Activated naive CD4-positive, alpha-beta T cell treated with anti-CD3 and anti-CD28 coated beads, Interleukin-2, amount 10 ng/mL, durations not matched to agents 7 days and 5 days (primary cell): ENCODE measurements around the gene ANO9.
"Not testable (repeated sequence)": the region's sequence is repeated elsewhere in the genome, so short reads cannot be mapped to it uniquely, and the experiment has no call there.

Source experiments
- CTCF ChIA-PET: fragments of 350-600 bp; sonication (Branson Sonifier 250); formaldehyde crosslinking; loops from one replicate; lab custom pipeline; 2021; ENCODE audit warnings: antibody characterized with exemption; lab: Charles Lee
- DNase-seq: peaks from one replicate; pipeline ENCODE4 v3.0.0-alpha.2; 2020
- H3K27ac Mint-ChIP-seq: one replicate; pipeline ENCODE4 v1.8.0; 2021; ENCODE audit warnings: mild to moderate bottlenecking, moderate library complexity, mixed read lengths
- H3K27me3 Mint-ChIP-seq: one replicate; pipeline ENCODE4 v1.8.0; 2021; ENCODE audit warnings: mild to moderate bottlenecking, mixed read lengths
- H3K36me3 Mint-ChIP-seq: one replicate; pipeline ENCODE4 v1.8.0; 2021; ENCODE audit warnings: mixed read lengths
- H3K4me1 Mint-ChIP-seq: one replicate; pipeline ENCODE4 v1.8.0; 2021; ENCODE audit warnings: mixed read lengths
- H3K4me3 Mint-ChIP-seq: one replicate; pipeline ENCODE4 v1.8.0; 2021; ENCODE audit warnings: mild to moderate bottlenecking, moderate library complexity, mixed read lengths
- H3K9me3 Mint-ChIP-seq: one replicate; pipeline ENCODE4 v1.8.0; 2021; ENCODE audit warnings: mixed read lengths

ANO9 gene

DNA sequence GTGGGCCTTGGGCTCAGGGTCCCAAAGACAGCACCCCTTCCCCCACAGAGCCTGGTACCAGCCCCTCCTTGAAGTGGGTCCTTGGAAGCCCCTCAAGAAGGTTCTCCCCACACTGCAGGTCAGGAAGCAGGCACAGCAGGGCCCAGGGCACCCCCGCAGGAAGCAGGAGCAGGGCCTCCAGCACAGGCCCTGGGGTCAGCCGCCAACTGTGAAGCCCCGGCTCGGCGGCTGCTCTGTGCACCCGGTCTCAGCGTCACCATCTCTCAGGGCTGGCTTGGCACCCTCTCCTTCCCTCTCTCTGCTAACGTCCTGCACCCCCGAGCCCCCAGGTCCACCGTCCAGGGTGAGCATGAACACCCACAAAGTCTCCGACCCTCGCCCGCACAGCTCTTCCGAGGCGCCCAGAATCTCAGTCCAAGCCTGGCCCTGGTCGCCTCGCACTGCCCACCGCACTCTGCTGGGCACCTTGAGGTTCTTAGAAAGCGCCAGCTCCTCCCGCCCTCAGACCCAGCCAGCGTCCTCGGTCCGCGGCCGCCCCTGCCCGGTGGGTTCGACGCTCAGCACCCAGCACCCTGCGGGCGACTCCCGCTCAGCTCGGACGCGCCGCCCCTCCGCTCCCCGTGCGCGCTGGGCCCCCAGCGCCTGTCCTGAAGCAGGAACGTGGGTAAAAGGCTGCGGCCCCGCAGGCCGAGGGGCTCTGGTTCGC is 25.6 kb downstream of the ANO9 start:
- H3K36me3 Mint-ChIP-seq, result peaks cover 9% of the 10 kb centered on the region
- H3K4me1 Mint-ChIP-seq, result peaks cover 24% of the 10 kb centered on the region
- H3K27ac Mint-ChIP-seq, result peak overlapping the region; percentile 88
- no peaks in the 10 kb centered on the region for H3K27me3 Mint-ChIP-seq
- CTCF ChIA-PET, result interaction anchor here (1.5 to 5.0 kb wide), 3 partner anchors 9 to 33 kb away, joined by 4 to 37 read pairs (median 5); partner anchors contain the start of genes ANO9 and PTDSS2
- peak; percentile 38 for DNase-seq
- no peaks in the 10 kb centered on the region for H3K9me3 Mint-ChIP-seq
- peak overlapping the region; percentile 93 for H3K4me3 Mint-ChIP-seq

DNA sequence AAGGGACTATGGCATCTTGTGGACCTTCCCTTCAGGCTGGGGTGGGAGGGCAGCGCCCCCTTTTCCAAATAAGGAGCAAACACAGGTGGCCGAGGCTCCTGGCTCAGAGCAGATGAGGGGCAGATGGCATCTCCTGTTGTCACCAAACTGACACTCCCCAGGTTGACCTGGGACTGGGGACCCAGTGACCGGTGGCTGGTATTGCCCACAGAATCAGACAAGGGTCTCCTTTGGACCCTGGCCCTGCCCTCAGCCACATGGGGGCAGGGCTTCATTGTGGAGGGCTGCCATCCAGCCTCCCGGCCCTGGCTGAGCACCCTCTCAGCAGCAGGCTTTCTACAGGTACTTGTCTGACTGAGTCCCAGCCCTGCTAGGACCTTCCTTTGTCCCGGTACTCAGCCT is 26.2 kb downstream of the ANO9 start:
- no peaks in the 10 kb centered on the region for H3K27me3 Mint-ChIP-seq

DNA sequence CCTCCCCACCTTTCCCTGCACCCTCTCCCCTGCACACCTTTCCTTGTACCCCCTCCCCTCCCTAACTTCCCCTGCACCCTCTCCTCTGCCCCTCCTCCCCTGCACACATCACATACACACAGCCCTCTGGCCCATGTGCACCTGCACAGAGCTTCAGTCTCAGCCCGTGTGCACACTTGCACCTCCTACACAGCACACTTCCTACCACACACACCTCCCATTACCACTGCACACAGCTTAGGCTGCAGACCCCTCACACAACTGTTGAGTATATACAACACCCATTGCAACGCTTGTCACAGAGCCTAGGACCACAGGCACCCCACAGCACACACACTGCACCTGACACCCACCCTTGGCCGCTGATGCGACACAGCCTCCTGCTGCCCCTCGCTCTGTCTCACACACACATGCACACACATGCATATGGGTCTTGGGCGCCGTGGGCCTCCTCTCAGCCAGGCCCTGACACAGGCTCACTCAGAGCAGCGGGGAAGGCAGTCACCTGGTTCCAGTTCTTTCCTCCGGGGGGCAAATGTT is 27.4 kb downstream of the ANO9 start:
- CTCF ChIA-PET, result interaction anchor here (1.2 to 5.0 kb wide), 2 partner anchors 8 to 35 kb away, joined by 6 to 37 read pairs; partner anchors contain the start of gene PTDSS2
- peak; percentile 48 for DNase-seq
- Mint-ChIP-seq H3K27me3 (no peaks in the 10 kb centered on the region), H3K9me3 (no peaks in the 10 kb centered on the region), H3K36me3 (peaks cover 9% of the 10 kb centered on the region), H3K27ac (peak overlapping the region; percentile 88), H3K4me1 (peaks cover 25% of the 10 kb centered on the region), H3K4me3 (peak overlapping the region; percentile 93)

More for the DNA sequence above, 26.2 kb downstream of the ANO9 start:
- no peak for DNase-seq
- H3K36me3 Mint-ChIP-seq, result peaks cover 9% of the 10 kb centered on the region
- peak overlapping the region; percentile 88 for H3K27ac Mint-ChIP-seq
- H3K4me3 Mint-ChIP-seq, result peak overlapping the region; percentile 93
- no peaks in the 10 kb centered on the region for H3K9me3 Mint-ChIP-seq
- CTCF ChIA-PET, result interaction anchor here (1.2 to 5.0 kb wide), 2 partner anchors 9 to 34 kb away, joined by 6 to 37 read pairs; partner anchors contain the start of gene PTDSS2
- H3K4me1 Mint-ChIP-seq, result peaks cover 24% of the 10 kb centered on the region

DNA sequence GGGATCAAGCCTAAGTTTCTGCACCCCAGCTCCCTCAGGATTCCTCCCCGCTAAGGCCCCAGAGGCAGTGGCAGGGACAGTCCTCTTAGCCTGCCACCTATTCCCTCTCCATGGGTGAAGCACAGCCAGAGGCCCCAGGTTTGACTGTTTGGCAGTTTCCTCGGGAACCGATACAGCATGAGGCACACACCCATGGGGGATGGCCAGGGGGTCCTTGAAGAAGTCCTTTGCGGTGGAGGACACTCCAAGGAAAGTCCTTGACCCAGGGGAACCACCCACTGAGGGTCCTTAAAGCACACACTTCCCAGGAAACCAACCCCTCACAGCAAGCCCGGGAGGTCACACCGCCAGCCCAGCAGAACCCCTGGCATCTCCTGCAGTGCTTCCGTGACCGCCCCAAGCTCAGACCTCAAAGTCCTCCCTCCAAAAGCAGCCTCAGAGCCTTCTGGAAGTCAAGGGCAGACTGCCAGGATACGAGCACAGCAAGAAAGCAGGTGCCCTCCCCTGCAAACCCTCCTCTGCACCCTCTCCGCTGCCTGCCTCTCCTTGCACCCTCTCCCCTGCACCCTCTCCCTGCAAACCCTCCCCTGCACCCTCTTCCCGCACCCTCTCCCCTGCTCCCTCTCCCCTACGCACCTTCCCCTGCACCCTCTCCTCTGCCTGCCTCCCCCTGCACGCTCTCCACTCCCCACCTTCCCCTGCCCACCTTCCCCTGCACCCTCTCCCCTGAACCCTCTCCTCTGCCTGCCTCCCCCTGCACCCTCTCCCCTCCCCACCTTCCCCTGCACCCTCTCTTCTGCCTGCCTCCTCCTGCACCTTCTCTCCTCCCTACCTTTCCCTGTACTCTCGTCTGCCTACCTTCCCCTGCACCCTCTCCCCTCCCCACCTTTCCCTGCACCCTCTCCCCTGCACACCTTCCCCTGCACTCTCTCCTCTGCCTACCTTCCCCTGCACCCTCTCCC is 28.4 kb downstream of the ANO9 start:
- CTCF ChIA-PET, result interaction anchor here (5.0 kb wide), 1 partner anchor 36 kb away, joined by 37 read pairs; the partner anchor contains the start of gene PTDSS2
- Mint-ChIP-seq H3K4me1 (peaks cover 25% of the 10 kb centered on the region), H3K27me3 (no peaks in the 10 kb centered on the region), H3K27ac (peak overlapping the region; percentile 69), H3K36me3 (peaks cover 9% of the 10 kb centered on the region), H3K9me3 (no peaks in the 10 kb centered on the region), H3K4me3 (peak overlapping the region; percentile 80)
- peak; percentile 51 for DNase-seq

DNA sequence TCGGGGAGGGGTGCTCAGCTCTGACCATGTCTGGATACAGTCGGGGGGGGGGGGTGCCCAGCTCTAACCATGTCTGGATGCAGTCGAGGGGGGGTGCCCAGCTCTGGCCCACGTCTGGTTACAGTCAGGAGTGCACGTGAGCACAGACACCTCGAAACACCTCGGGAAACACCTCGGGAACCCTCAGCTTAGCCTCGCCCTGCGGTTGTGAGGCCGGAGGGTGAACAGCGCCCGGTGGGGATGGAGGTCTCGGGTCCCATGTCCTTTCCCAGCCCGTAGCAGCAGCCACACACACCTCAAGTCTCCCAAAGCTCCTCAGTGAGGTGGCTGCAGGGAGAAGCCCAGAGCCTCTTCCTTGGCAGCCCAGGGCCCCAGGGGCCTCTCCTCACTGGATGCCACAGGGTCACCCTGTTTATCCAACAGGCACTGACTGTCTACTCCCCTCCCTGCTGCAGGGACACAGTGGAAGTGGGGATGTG is 29.1 kb downstream of the ANO9 start:
- CTCF ChIA-PET, result interaction anchor here (5.0 kb wide), 1 partner anchor 37 kb away, joined by 37 read pairs; the partner anchor contains the start of gene PTDSS2

DNA sequence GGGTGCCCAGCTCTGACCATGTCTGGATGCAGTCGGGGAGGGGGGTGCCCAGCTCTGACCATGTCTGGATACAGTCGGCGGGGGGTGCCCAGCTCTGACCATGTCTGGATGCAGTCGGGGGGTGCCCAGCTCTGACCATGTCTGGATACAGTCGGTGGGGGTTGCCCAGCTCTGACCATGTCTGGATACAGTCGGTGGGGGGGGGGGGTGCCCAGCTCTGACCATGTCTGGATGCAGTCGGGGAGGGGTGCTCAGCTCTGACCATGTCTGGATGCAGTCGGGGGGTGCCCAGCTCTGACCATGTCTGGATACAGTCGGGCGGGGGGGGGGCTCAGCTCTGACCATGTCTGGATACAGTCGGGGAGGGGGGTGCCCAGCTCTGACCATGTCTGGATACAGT is 30.3 kb downstream of the ANO9 start:
- H3K9me3 Mint-ChIP-seq, H3K4me3 Mint-ChIP-seq, DNase-seq, CTCF ChIA-PET, H3K27ac Mint-ChIP-seq, H3K36me3 Mint-ChIP-seq, H3K27me3 Mint-ChIP-seq: not testable (repeated sequence)
- H3K4me1 Mint-ChIP-seq, result peaks cover 26% of the 10 kb centered on the region

More for the DNA sequence above, 29.1 kb downstream of the ANO9 start:
- Mint-ChIP-seq H3K4me1 (peaks cover 25% of the 10 kb centered on the region), H3K9me3 (no peaks in the 10 kb centered on the region), H3K4me3 (peak overlapping the region; percentile 80), H3K27ac (peak overlapping the region; percentile 69), H3K36me3 (peaks cover 9% of the 10 kb centered on the region), H3K27me3 (no peaks in the 10 kb centered on the region)
- no peak for DNase-seq

DNA sequence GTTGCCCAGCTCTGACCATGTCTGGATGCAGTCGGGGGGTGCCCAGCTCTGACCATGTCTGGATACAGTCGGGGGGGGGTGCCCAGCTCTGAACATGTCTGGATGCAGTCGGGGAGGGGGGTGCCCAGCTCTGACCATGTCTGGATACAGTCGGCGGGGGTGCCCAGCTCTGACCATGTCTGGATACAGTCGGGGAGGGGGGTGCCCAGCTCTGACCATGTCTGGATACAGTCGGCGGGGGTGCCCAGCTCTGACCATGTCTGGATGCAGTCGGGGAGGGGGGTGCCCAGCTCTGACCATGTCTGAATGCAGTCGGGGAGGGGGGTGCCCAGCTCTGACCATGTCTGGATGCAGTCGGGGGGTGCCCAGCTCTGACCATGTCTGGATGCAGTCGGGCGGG is 31.1 kb downstream of the ANO9 start:
- not testable (repeated sequence) for H3K27ac Mint-ChIP-seq, H3K27me3 Mint-ChIP-seq, H3K36me3 Mint-ChIP-seq, DNase-seq, H3K9me3 Mint-ChIP-seq, H3K4me3 Mint-ChIP-seq
- CTCF ChIA-PET, result interaction anchor here (1.1 to 1.2 kb wide), 2 partner anchors 39 to 104 kb away, joined by 3 to 6 read pairs; no protein-coding TSS in a partner anchor
- H3K4me1 Mint-ChIP-seq, result peaks cover 27% of the 10 kb centered on the region

DNA sequence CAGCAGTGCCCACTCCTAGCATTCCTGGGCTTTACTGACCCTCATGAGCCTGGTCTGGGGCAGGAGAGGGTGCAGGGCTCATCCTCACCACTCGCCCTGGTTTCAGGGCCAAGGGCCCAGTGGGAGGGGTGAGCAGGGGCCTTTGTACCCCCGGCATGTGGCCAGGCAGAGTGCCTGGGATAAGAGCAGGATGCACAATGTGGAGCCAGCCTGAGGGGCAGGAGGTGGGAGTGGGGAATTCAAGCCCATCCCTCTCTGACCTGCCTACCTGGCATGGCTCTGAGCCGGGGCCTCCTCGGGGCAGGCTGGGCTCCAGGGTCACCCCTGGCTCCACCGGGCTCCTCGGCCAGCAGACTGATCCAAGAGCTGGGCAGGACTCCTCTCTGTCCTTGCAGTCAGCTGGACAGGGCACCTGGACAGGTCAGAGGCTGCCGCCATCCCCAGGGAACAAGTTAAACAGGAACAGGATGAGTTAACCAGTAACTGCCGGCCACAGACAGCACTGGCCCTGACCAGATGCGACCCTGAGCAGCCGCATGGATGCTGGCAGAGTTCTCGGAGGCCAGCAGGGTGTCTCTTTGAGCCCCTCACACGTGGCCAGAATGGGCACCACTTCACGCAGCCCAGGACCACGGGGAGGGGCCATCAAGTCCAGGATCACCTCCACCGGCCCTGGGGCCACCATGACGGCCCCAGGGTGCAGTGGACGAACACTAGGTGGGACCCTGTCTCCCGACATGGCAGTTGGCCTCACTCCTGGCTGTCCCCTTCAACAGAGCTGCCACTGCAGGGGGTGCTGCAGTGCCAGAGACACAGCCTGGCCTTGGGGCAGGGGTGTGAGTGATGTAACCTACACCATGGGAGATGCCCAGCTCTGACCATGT is 32.0 kb downstream of the ANO9 start:
- Mint-ChIP-seq H3K36me3 (peaks cover 12% of the 10 kb centered on the region), H3K4me1 (peaks cover 30% of the 10 kb centered on the region), H3K27ac (no peak overlapping the region), H3K4me3 (no peak overlapping the region), H3K27me3 (no peaks in the 10 kb centered on the region), H3K9me3 (no peaks in the 10 kb centered on the region)
- CTCF ChIA-PET, result interaction anchor here (0.7 to 1.2 kb wide), 3 partner anchors 39 to 159 kb away, joined by 3 to 6 read pairs (median 3); no protein-coding TSS in a partner anchor
- DNase-seq, result no peak

DNA sequence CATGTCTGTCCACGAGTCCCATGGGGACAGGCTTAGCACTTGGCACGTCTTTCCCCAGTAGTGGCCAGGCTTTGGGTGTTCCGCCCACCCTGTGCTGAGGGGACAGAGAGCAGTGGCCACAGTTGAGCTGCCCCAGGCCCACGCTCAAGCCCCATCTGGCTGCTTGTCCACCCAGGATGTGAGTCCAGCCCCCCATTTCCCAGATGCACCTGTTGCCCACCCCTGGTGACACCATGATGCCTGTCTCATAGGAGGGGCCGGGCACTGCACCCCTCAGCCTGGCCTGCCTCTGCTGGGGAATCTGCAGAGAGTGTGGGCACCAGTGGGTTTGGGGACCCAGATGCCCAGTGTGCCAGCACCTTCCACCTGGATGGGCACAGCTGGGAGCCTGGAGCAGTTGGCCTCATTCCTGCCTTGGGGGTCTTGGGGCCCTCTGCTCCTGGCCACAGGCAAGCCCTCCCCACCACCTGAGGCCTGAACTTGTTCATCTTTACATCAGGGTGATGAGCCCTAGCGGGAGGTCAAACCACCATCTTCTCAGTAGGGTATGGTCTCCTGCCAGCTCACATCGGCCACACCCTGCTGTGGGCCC is 32.7 kb downstream of the ANO9 start:
- CTCF ChIA-PET, result interaction anchor here (0.7 kb wide), 1 partner anchor 159 kb away, joined by 3 read pairs; no protein-coding TSS in a partner anchor
- peaks cover 8% of the 10 kb centered on the region for H3K36me3 Mint-ChIP-seq
- H3K4me1 Mint-ChIP-seq, result peaks cover 23% of the 10 kb centered on the region
- H3K9me3 Mint-ChIP-seq, result no peaks in the 10 kb centered on the region
- DNase-seq, result no peak
- no peaks in the 10 kb centered on the region for H3K27me3 Mint-ChIP-seq
- no peak overlapping the region for H3K27ac Mint-ChIP-seq
- H3K4me3 Mint-ChIP-seq, result no peak overlapping the region

DNA sequence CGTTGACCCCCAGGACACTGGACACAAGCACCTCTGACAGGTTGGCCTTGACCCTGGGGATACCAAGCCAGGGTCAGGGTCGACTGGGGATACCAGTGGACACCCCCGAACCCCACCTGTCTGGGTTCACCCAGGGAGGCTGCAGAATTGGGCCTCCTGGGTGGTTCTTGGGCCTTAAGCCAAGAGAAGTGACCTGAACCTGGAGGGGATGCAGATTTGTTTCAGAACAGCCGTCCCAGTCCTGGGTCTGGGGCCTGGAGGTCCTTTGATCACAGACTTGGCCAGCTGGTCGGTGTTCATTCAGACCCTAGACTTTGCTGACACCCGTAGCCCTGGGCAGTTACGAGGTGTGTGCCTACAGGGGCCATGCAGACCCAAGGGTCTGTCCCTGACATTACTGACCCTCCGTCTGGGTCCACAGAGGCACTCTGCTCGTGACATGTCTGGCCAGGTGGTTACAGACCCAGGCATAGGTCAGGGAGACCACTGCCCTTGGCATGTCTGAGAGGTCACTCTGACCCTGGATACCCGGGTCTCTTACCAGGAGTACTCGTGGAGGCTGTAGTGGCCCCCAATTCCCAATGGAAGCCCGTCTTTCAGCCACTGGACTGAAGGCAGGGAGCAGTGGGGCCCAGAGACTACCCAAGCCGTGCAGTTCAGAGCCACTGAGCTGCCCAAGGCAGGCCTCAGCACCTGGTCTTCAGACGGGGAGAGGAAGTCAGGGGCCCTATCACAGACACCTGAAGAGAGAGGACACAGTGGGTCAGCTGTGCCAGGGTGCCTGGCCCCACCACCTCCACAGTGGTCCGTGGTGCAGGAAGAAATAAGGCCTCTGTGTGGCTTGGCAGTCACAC is 33.4 kb downstream of the ANO9 start:
- H3K9me3 Mint-ChIP-seq, result no peaks in the 10 kb centered on the region
- peaks cover 21% of the 10 kb centered on the region for H3K4me1 Mint-ChIP-seq
- H3K4me3 Mint-ChIP-seq, result no peak overlapping the region
- no peaks in the 10 kb centered on the region for H3K27me3 Mint-ChIP-seq
- H3K27ac Mint-ChIP-seq, result no peak overlapping the region
- peaks cover 6% of the 10 kb centered on the region for H3K36me3 Mint-ChIP-seq
- CTCF ChIA-PET, result interaction anchor here (1.0 to 3.0 kb wide), 2 partner anchors 40 to 110 kb away, joined by 3 to 18 read pairs; partner anchors contain the start of gene PTDSS2
- DNase-seq, result no peak

DNA sequence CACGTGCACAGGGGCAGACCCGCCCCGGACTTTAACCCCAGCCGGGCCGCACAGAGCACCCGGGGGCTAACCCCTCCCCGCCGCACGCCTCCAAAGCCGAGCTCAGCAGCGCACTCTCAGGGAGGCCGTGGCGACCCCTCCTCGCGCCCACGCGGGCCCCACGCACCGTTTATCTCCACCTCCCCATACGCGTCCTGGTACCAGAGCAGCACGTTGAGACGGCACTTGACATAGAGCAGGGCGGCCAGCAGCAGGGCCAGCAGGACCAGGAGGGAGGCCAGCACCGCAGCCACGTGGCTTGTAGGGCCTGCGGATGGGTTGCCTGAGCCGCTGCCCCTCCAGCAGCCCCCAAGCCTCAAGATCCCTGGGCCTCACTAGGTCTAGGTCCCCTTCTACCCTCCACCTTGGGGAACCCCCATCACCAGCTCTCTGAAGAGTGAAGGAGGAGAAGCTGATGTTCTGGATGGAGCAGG is 34.1 kb downstream of the ANO9 start:
- Mint-ChIP-seq H3K27ac (peak overlapping the region; percentile 73), H3K4me1 (peaks cover 14% of the 10 kb centered on the region), H3K9me3 (no peaks in the 10 kb centered on the region), H3K27me3 (no peaks in the 10 kb centered on the region), H3K4me3 (no peak overlapping the region), H3K36me3 (peaks cover 5% of the 10 kb centered on the region)
- no peak for DNase-seq
- CTCF ChIA-PET, result interaction anchor here (1.0 to 3.0 kb wide), 3 partner anchors 41 to 111 kb away, joined by 3 to 18 read pairs (median 6); partner anchors contain the start of gene PTDSS2
